Hindlimb muscle (tissue), 1 donor: ENCODE measurements around the gene MATR3. TPM values are rescaled to one million over a fixed set of nuclear protein-coding genes. Genes with fewer than 3 reads are reported as not detected.
"Not testable (repeated sequence)": the region's sequence is repeated elsewhere in the genome, so short reads cannot be mapped to it uniquely, and the experiment has no call there.

Experiments used
- DNase-seq: peaks from one replicate; pipeline ENCODE4 v3.0.0-alpha.2; 2013
- polyA plus RNA-seq: library from polyadenylated mRNA; unstranded; fragments of 120-200 nt; gene quantifications from one replicate; pipeline ENCODE4 v1.2.1, GENCODE V29; 2013; ENCODE audit not compliant: insufficient read length

The MATR3 gene
- polyA plus RNA-seq, 1 donor = 262 TPM

GRCh38 chr5:139297439-139298133 lies 4.0 kb downstream of the MATR3 start:
- DNase-seq = no peak

- no peak for DNase-seq
Observed at GRCh38 chr5:139298242-139298641, 4.7 kb downstream of the MATR3 start.

- DNase-seq = no peak
Observed at GRCh38 chr5:139299486-139299885, 5.9 kb downstream of the MATR3 start.

- no peak for DNase-seq
Observed at GRCh38 chr5:139301808-139302499, 8.4 kb downstream of the MATR3 start.

DNA sequence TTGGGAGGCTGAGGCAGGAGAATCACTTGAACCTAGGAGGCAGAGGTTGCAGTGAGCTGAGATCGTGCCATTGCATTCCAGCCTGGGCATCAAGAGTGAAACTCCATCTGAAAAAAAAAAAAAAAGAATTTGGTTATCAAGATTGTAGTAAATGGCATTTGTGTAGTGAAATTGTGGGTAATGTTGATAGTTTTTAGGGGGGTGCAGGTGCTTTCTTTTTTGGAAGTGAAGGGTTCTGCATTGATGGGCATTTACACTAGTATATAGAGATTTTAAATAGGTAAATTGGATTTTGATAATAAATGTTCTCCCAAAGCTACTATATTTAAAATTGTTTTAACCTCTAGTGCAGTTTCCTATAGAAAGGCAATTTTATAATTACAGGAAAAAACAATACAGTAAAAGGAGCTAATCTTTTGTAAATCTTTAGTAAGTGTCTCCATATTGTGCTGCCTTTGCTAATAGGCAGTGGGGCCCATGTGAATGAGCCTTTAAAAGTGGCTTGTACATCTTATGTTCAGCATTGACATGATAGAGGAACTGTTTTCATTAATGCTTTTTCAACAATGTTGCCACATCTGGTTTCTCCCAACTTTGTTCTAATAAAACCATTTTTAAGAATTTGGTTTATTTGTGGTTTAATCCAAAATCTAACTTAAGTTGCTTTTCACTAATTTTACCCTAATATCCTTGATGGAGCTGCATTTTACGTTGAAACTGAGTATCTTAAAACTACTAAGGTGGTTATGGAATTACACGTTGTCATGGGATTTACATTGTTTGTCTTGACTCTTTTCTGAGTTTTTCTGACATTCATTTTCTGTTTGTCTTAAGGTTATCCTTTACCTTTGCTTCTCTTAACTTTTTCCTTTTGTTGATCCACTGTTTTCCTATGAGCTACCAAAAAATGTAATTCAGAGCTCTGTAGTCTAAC lies 11.1 kb downstream of the MATR3 start:
- no peak for DNase-seq

DNA sequence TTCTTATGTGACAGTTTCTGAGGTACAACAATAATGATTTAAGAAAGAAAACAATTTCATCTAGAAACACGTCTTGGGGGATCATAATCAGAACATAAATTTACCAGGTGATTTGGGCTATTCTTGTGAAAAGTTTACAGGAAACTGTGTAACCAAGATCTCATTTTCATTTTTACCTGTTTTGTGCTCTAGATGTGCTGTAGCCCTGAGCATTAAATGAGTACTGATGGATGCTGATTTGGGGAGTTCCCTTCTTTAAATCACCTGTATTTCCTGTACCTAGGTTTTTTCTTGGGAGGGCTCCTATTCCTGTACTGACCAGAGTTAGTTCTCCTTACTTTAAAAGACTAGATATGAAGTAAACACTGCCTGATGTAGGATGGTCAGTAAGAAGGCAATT lies 12.7 kb downstream of the MATR3 start:
- no peak for DNase-seq

DNA sequence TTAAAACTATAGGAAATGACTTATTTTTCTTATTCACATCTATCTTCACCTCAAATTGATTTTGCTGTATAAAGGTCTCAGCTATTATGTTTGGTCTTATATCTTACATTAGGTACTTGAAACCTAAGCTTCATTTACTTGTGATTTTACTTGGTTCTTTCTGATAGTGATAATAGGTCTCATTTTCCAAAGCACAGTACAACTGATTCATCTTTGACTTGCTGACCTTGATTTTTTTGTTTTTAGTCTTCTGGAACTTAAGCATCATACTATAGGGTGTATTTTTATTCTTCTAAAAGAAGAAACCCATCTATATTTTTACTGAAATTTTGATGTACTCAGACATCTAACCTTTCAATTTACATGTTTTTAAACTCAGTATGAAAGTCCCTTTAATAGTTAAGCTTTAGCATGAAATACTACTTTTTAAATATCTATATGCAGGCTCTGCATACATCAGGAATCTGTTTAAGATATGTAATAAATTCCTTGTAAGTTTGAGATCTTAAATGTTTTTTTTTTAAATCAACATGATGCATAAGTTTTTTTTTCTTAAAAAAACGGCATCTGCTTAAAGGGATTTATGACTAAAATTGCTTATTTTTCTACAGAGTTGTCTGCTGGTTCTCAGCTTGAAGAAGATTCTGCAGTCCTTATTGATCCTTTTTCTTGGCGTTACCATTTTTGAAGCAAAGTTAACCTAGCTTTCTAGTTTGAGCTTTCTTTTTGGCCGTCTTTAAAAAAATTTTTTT lies 13.3 kb downstream of the MATR3 start:
- DNase-seq = no peak

- no peak for DNase-seq
Observed at GRCh38 chr5:139308797-139309196, 15.3 kb downstream of the MATR3 start.

- not testable (repeated sequence) for DNase-seq
Observed at GRCh38 chr5:139310715-139311186, 17.2 kb downstream of the MATR3 start.

DNA sequence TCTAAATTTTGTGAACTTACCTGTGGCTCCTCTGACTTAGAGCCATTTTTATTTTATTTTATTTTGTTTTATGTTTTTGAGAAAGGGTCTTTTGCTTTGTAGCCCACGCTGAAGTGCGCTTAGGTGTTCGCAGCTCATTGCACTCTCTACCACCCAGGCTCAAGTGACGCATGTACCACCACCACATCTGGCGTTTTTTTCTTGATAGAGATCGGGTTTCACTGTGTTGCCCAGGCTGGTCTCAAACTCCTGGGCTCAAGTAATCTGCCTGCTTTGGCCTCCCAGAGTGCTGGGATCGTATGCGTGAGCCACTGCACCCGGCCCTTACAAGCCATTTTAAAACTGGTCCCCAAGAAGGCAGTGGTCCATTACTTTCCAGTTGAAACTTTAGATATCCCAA lies 18.5 kb downstream of the MATR3 start:
- no peak for DNase-seq

GRCh38 chr5:139314276-139314675 lies 20.7 kb downstream of the MATR3 start:
- no peak for DNase-seq

DNA sequence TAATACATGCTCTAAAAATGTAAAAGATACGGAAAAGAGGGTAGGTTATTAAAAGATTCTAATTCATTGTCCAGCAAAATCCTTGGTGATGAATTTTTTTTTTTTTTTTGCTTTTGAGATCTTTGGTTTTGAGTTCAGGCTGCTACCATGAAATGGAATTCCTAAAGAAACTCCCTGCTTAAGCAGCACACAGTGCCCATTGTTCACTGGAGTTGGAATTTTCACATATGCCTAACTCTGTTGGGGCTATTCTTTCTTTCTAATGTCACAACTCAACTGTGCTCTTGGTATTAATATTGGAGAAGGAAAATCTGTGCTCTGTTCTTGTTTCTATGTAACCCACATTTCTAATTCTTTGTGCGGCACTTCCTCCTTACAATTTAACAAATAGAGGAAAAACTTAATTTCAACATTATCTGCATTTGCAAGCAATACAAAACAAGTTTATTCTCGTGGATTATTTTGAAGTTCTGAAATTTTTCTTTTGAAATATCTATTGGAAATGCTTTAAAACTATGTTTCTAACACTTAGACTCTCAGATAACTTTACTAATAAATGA lies 21.6 kb downstream of the MATR3 start:
- no peak for DNase-seq

- DNase-seq = no peak
Observed at GRCh38 chr5:139335811-139336210, 42.3 kb downstream of the MATR3 start.

GRCh38 chr5:139340051-139340450 lies 46.5 kb downstream of the MATR3 start:
- DNase-seq = no peak

GRCh38 chr5:139341187-139341688 lies 47.7 kb downstream of the MATR3 start:
- DNase-seq = no peak

GRCh38 chr5:139341689-139342422 lies 48.3 kb downstream of the MATR3 start, which contains the start of gene PAIP2:
TSS of gene PAIP2 (plus strand) at chr5:139341854. CDS start at chr5:139363785, 21,931 bp downstream.
- DNase-seq = peak; percentile 99

DNA sequence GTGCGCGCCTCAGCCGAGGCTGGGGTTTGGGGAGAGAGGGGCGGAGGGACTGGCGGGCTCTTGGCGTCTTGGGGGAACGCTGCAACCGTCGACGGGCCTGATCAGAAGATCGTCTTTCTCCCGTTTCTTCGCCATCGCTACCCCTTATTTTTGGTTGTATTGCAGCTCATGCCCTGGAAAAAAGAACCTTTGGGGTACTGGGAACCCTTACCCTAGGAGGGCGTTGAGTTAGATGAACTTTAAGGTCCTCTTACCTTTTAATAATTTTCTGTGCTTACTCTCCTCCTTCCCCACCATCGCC lies 48.8 kb downstream of the MATR3 start:
- no peak for DNase-seq

DNA sequence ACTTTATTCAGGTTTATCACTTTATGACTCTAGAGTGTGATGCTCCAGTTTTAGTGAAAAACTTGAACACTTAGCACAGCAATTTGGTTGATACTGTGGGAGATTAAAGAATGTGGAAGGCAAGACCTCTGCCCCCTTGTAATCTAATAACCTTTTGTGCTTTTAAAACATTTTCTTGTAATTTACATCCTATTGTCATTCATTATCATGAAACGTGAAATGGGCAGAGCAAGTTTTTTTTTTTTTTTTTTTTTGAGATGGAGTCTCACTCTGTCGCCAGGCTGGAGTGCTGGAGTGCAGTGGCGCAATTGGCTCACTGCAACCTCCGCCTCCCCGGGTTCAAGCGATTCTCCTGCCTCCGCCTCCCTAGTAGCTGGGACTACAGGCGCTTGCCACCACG lies 49.9 kb downstream of the MATR3 start:
- no peak for DNase-seq

DNA sequence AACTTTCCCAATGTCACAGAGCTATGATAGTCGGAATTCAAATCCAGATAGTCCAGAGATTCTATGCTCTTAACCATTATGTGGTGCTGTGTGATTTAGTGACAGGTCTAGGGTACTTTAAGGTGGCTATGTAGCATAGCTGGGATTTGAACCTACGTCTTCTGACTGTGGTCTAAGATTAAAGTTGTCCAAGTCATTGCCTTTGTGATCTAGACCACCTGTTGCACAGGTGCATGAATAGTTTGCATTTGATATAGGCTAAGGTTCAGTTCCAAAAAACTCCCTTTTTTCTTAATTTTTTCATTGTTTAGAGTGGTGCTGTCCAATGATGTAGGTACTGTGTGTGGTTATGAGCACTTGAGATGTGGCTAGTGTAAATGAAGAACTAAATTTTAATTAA lies 50.6 kb downstream of the MATR3 start:
- no peak for DNase-seq

DNA sequence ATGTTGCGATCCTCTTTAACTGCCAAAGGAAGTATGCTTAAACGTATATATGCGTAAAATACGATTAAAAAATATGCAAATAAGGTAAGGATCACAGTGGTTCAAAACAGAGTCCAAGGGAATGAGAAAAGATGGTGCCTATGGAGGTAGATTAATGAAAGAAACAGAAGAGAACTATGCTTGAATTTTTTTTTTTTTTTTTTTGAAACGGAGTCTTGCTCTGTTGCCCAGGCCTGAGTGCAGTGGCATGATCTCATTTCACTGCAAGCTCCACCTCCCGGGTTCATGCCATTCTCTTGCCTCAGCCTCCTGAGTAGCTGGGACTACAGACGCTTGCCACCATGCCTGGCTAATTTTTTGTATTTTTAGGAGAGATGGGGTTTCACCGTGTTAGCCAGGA lies 51.9 kb downstream of the MATR3 start:
- DNase-seq = not testable (repeated sequence)

DNA sequence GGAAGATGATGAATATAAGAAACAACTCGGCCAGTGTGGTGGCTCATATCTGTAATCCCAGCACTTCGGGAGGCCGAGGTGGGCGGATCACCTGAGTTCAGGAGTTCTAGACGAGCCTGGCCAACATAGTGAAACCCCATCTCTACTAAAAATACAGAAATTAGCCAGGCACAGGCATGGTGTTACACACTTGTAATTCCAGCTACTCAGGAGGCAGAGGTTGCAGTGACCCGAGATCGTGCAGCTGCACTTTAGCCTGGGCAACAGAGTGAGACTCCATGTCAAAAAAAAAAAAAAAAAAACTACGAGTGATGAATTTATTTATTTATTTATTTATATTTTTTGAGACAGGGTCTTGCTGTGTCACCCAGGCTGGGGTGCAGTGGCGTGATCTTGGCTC lies 54.3 kb downstream of the MATR3 start:
- not testable (repeated sequence) for DNase-seq
